Mucosa of rectum (tissue), 2 donors: ENCODE data around the gene LRRC30.

Source experiments
- H3K27ac ChIP-seq, 2 donors: one replicate each; pipeline ENCODE4 v1.7.0; 2013; ENCODE audit warnings: inconsistent platforms in 2 of 2, low read depth in 2 of 2, low read length in 2 of 2
- H3K27me3 ChIP-seq, 2 donors: one replicate each; pipeline ENCODE4 v1.7.0; 2013; ENCODE audit warnings: low read length in 2 of 2; ENCODE audit not compliant: control insufficient read depth in 2 of 2, insufficient read depth in 2 of 2
- H3K36me3 ChIP-seq, 2 donors: one replicate each; pipeline ENCODE4 v1.7.0; 2013; ENCODE audit warnings: low read length in 2 of 2; ENCODE audit not compliant: control insufficient read depth in 2 of 2, insufficient read depth in 2 of 2
- H3K4me1 ChIP-seq, 2 donors: one replicate each; pipeline ENCODE4 v1.7.0; 2013; ENCODE audit warnings: low read length in 2 of 2, mild to moderate bottlenecking in 1 of 2; ENCODE audit not compliant: control insufficient read depth in 2 of 2, insufficient read depth in 2 of 2
- H3K4me3 ChIP-seq, 2 donors: one replicate each; pipeline ENCODE4 v1.7.0; 2013; ENCODE audit warnings: low read length in 2 of 2
- H3K9ac ChIP-seq, 2 donors: one replicate each; pipeline ENCODE4 v1.7.0; 2013; ENCODE audit warnings: low read length in 2 of 2, low read depth in 1 of 2, mild to moderate bottlenecking in 1 of 2
- H3K9me3 ChIP-seq, 2 donors: one replicate each; pipeline ENCODE4 v1.7.0; 2013; ENCODE audit warnings: low read length in 2 of 2; ENCODE audit not compliant: control insufficient read depth in 2 of 2
- donor health status: healthy.
- donor health status: Normal muscosa, but diverticular disease.

The LRRC30 gene

GRCh38 chr18:7230626-7231349 is at the start of gene LRRC30:
TSS of gene LRRC30 (plus strand) at chr18:7231089. CDS start at chr18:7231139, 50 bp downstream.
- Histone ChIP-seq H3K4me1 (no peaks in the 10 kb centered on the region), H3K9me3 (no peaks in the 10 kb centered on the region), H3K9ac (no peak within 1 kb of the TSS), H3K27me3 (peaks cover 0 to 2% of the 10 kb centered on the region in 2 donors), H3K4me3 (no peak within 1 kb of the TSS), H3K36me3 (no peaks in the 10 kb centered on the region), H3K27ac (no peak within 1 kb of the TSS)

- Histone ChIP-seq H3K9me3 (no peaks in the 10 kb centered on the region), H3K27me3 (no peaks in the 10 kb centered on the region), H3K4me1 (no peaks in the 10 kb centered on the region), H3K9ac (no peak overlapping the region), H3K27ac (no peak overlapping the region), H3K4me3 (no peak overlapping the region), H3K36me3 (no peaks in the 10 kb centered on the region)
Measured at GRCh38 chr18:7185701-7186100, 45.2 kb upstream of the LRRC30 start.

GRCh38 chr18:7190547-7191156 is 40.2 kb upstream of the LRRC30 start:
- no peak overlapping the region for H3K4me3 ChIP-seq

GRCh38 chr18:7191736-7192135 is 39.2 kb upstream of the LRRC30 start:
- Histone ChIP-seq H3K9ac (no peak overlapping the region), H3K27ac (no peak overlapping the region), H3K36me3 (no peaks in the 10 kb centered on the region), H3K27me3 (no peaks in the 10 kb centered on the region), H3K9me3 (no peaks in the 10 kb centered on the region), H3K4me1 (no peaks in the 10 kb centered on the region), H3K4me3 (no peak overlapping the region)

More at GRCh38 chr18:7190547-7191156, 40.2 kb upstream of the LRRC30 start:
- no peaks in the 10 kb centered on the region for H3K36me3 ChIP-seq
- H3K27me3 ChIP-seq, result no peaks in the 10 kb centered on the region
- H3K9ac ChIP-seq, result no peak overlapping the region
- no peak overlapping the region for H3K27ac ChIP-seq
- no peaks in the 10 kb centered on the region for H3K4me1 ChIP-seq
- H3K9me3 ChIP-seq, result no peaks in the 10 kb centered on the region

GRCh38 chr18:7195266-7195665 is 35.6 kb upstream of the LRRC30 start:
- no peaks in the 10 kb centered on the region for H3K27me3 ChIP-seq
- no peak overlapping the region for H3K27ac ChIP-seq
- no peak overlapping the region for H3K4me3 ChIP-seq
- H3K4me1 ChIP-seq, result no peaks in the 10 kb centered on the region
- H3K9ac ChIP-seq, result no peak overlapping the region
- H3K9me3 ChIP-seq, result no peaks in the 10 kb centered on the region
- no peaks in the 10 kb centered on the region for H3K36me3 ChIP-seq

GRCh38 chr18:7196421-7196820 is 34.5 kb upstream of the LRRC30 start:
- no peaks in the 10 kb centered on the region for H3K36me3 ChIP-seq
- no peak overlapping the region for H3K27ac ChIP-seq
- no peak overlapping the region for H3K4me3 ChIP-seq
- no peaks in the 10 kb centered on the region for H3K27me3 ChIP-seq
- no peak overlapping the region for H3K9ac ChIP-seq
- H3K4me1 ChIP-seq, result no peaks in the 10 kb centered on the region
- no peaks in the 10 kb centered on the region for H3K9me3 ChIP-seq

- Histone ChIP-seq H3K4me3 (no peak overlapping the region), H3K36me3 (no peaks in the 10 kb centered on the region), H3K4me1 (no peaks in the 10 kb centered on the region), H3K9ac (no peak overlapping the region), H3K9me3 (no peaks in the 10 kb centered on the region), H3K27me3 (no peaks in the 10 kb centered on the region), H3K27ac (no peak overlapping the region)
Measured at GRCh38 chr18:7197854-7198253, 33.0 kb upstream of the LRRC30 start.

- Histone ChIP-seq H3K9me3 (no peaks in the 10 kb centered on the region), H3K4me1 (no peaks in the 10 kb centered on the region), H3K27me3 (no peaks in the 10 kb centered on the region), H3K27ac (no peak overlapping the region), H3K4me3 (no peak overlapping the region), H3K9ac (no peak overlapping the region), H3K36me3 (no peaks in the 10 kb centered on the region)
Measured at GRCh38 chr18:7198326-7198725, 32.6 kb upstream of the LRRC30 start.

GRCh38 chr18:7201096-7201495 is 29.8 kb upstream of the LRRC30 start:
- Histone ChIP-seq H3K27ac (no peak overlapping the region), H3K4me3 (no peak overlapping the region), H3K27me3 (no peaks in the 10 kb centered on the region), H3K4me1 (no peaks in the 10 kb centered on the region), H3K36me3 (no peaks in the 10 kb centered on the region), H3K9me3 (no peaks in the 10 kb centered on the region), H3K9ac (no peak overlapping the region)

GRCh38 chr18:7202169-7202568 is 28.7 kb upstream of the LRRC30 start:
- H3K36me3 ChIP-seq, result no peaks in the 10 kb centered on the region
- H3K4me1 ChIP-seq, result no peaks in the 10 kb centered on the region
- no peak overlapping the region for H3K9ac ChIP-seq
- H3K27me3 ChIP-seq, result no peaks in the 10 kb centered on the region
- H3K4me3 ChIP-seq, result no peak overlapping the region
- H3K27ac ChIP-seq, result no peak overlapping the region
- no peaks in the 10 kb centered on the region for H3K9me3 ChIP-seq
